HepG2 (cell line): ENCODE data around the gene TSHZ2. TPM values are rescaled to one million over a fixed set of nuclear protein-coding genes. Genes with fewer than 3 reads are reported as not detected.

Source experiments
- ATAC-seq: fragments of 200-7000 bp; cut with Tn5 transposase; 3 replicates; pipeline ENCODE4 v1.9.1; 2020; ENCODE audit warnings: mild to moderate bottlenecking, moderate library complexity
- BruUV-seq: library from RNA; stranded (reverse); fragments of 400-500 nt; replicated peaks from 2 replicates; lab custom pipeline; 2021; lab: Mats Ljungman, UMichigan
- CTCF ChIA-PET: fragments of 300-600 bp; formaldehyde crosslinking; extraction: SDS; loops from one replicate; lab custom pipeline; 2021; ENCODE audit warnings: low total read pairs, inconsistent platforms, low intra/inter-chr PET ratio; lab: Yijun Ruan, JAX
- POLR2A ChIA-PET: fragments of 350-600 bp; sonication (Branson Sonifier 250); formaldehyde crosslinking; loops from one replicate; lab custom pipeline; 2020; ENCODE audit warnings: antibody characterized with exemption, inconsistent platforms; lab: Yijun Ruan, JAX
- DNase-seq: peaks from one replicate; pipeline ENCODE4 v3.0.0-alpha.2; 2015; ENCODE audit warnings: low spot score
- FAIRE-seq: peaks from 3 replicates; lab custom pipeline; 2011; peaks lifted over from hg19 to GRCh38; lab: Jason Lieb, UNC
- H2AFZ ChIP-seq: one replicate; pipeline ENCODE4 v1.6.1; 2011; ENCODE audit warnings: low read length, inconsistent platforms
- H3K27ac ChIP-seq: fragments of 300-600 bp; 3 replicates; pipeline ENCODE4 v1.8.0; 2011; ENCODE audit warnings: mixed run types, mild to moderate bottlenecking, mixed read lengths, low read length, inconsistent platforms; ENCODE audit not compliant: insufficient read depth; ENCODE audit errors: extremely low read length
- H3K27me3 ChIP-seq, 2 experiments: fragments of 200-600 bp in 1 of 2; 2 replicates in 1 of 2; 3 replicates in 1 of 2; pipeline versions ENCODE4 v1.6.0 to v1.8.0; 2011; ENCODE audit warnings: low read length in 2 of 2, mild to moderate bottlenecking in 2 of 2, moderate library complexity in 2 of 2, inconsistent platforms in 1 of 2; ENCODE audit not compliant: insufficient read depth in 2 of 2, control insufficient read depth in 1 of 2
- H3K36me3 ChIP-seq, 2 experiments: fragments of 200-600 bp in 1 of 2; replicated peaks in 1 of 2; 2 replicates in 1 of 2; 3 replicates in 1 of 2; pipeline versions ENCODE4 v1.5.1 to v1.8.0; 2011; ENCODE audit warnings: low read length in 2 of 2, inconsistent platforms in 1 of 2; ENCODE audit not compliant: insufficient read depth in 2 of 2, control insufficient read depth in 1 of 2
- H3K4me1 ChIP-seq: 2 replicates; pipeline ENCODE4 v1.5.1; 2012; ENCODE audit warnings: low read length, inconsistent platforms; ENCODE audit not compliant: insufficient read depth
- H3K4me2 ChIP-seq: 2 replicates; pipeline ENCODE4 v1.6.0; 2011; ENCODE audit warnings: low read depth, low read length, inconsistent platforms
- H3K4me3 ChIP-seq, 3 experiments: fragments of 200-600 bp in 1 of 3; sonication (generic), shearing (Covaris generic) in 1 of 3; replicated peaks in 1 of 3; 2 replicates each; pipeline ENCODE4 v1.5.1; 2011 to 2016; ENCODE audit warnings: low read length in 3 of 3, inconsistent platforms in 2 of 3, low read depth in 2 of 3, mild to moderate bottlenecking in 2 of 3, control low read depth in 1 of 3, mixed read lengths in 1 of 3; ENCODE audit not compliant: insufficient read depth in 1 of 3
- H3K79me2 ChIP-seq: one replicate; pipeline ENCODE4 v1.6.1; 2011; ENCODE audit warnings: low read length, inconsistent platforms; ENCODE audit not compliant: insufficient read depth
- H3K9ac ChIP-seq: 2 replicates; pipeline ENCODE4 v1.6.0; 2011; ENCODE audit warnings: mild to moderate bottlenecking, low read depth, low read length, inconsistent platforms; ENCODE audit not compliant: insufficient read depth
- H3K9me3 ChIP-seq: 2 replicates; pipeline ENCODE4 v1.5.1; 2012; ENCODE audit warnings: mild to moderate bottlenecking, low read length
- H4K20me1 ChIP-seq: 2 replicates; pipeline ENCODE4 v1.6.0; 2011; ENCODE audit warnings: inconsistent platforms, mild to moderate bottlenecking, low read length, moderate library complexity; ENCODE audit not compliant: insufficient read depth
- ARHGAP35 ChIP-seq: sonication (generic); formaldehyde crosslinking; IDR thresholded peaks from 2 replicates; pipeline ENCODE4 v1.9.0; 2022; ENCODE audit warnings: mild to moderate bottlenecking, inconsistent platforms, moderate library complexity, missing genetic modification reagents, borderline replicate concordance
- POLR2AphosphoS5 ChIP-seq: IDR thresholded peaks from 2 replicates; pipeline ENCODE4 v1.6.1; 2012; ENCODE audit warnings: low read depth, low read length
- PRPF4 ChIP-seq: fragments of 200-400 bp; formaldehyde crosslinking; IDR thresholded peaks from 2 replicates; pipeline ENCODE4 v1.6.1; 2016; ENCODE audit warnings: low read length, low read depth; ENCODE audit not compliant: poor library complexity, severe bottlenecking
- RARG ChIP-seq: sonication (generic); formaldehyde crosslinking; IDR thresholded peaks from 2 replicates; pipeline ENCODE4 v1.4.0; 2020; ENCODE audit warnings: low read depth, mild to moderate bottlenecking, missing genetic modification reagents
- SOX13 ChIP-seq, 3 experiments: fragments of 450-650 bp in 1 of 3; sonication (generic) in 1 of 3; formaldehyde crosslinking in 1 of 3; IDR thresholded peaks in 2 of 3; conservative IDR thresholded peaks in 1 of 3; 2 replicates each; pipeline versions ENCODE4 v1.5.0 to v1.6.1; 2016 to 2020; ENCODE audit warnings: antibody characterized with exemption in 1 of 3, mild to moderate bottlenecking in 1 of 3, missing compliant biosample characterization in 1 of 3, missing genetic modification reagents in 1 of 3, moderate library complexity in 1 of 3
- SRSF9 ChIP-seq: fragments of 200-400 bp; formaldehyde crosslinking; IDR thresholded peaks from 2 replicates; pipeline ENCODE4 v1.6.1; 2018; ENCODE audit warnings: borderline replicate concordance, mild to moderate bottlenecking, low read depth, low read length; ENCODE audit not compliant: insufficient read depth, poor library complexity, severe bottlenecking
- TCF12 ChIP-seq, 2 experiments: fragments of 450-650 bp in 1 of 2; sonication (generic) in 1 of 2; formaldehyde crosslinking in 1 of 2; IDR thresholded peaks; 2 replicates each; pipeline versions ENCODE4 v1.6.1 to v1.8.0; 2017 to 2022; ENCODE audit warnings: antibody characterized with exemption in 1 of 2, mild to moderate bottlenecking in 1 of 2, missing genetic modification reagents in 1 of 2, moderate library complexity in 1 of 2
- ZNF607 ChIP-seq: sonication (generic); formaldehyde crosslinking; IDR thresholded peaks from 2 replicates; pipeline ENCODE4 v1.5.1; 2020; ENCODE audit warnings: missing genetic modification reagents, mild to moderate bottlenecking, borderline replicate concordance
- WGBS: methylation state at CpG from one replicate; pipeline ENCODE4 v1.1.6; 2017; ENCODE audit warnings: low lambda C conversion rate; 5-methylcytosine and 5-hydroxymethylcytosine counted together
- in situ Hi-C: cut with HindIII; loops from 2 replicates; pipeline ENCODE4 v1.10.0; 2017; ENCODE audit warnings: low pct_unique_long_range_greater_than_20kb; ENCODE audit not compliant: extremely low pct_ligation_motif_present
- intact Hi-C: fragments of 100-400 bp; cut with micrococcal nuclease; formaldehyde crosslinking; loops from one replicate; pipeline ENCODE4 v1.10.0; 2022; ENCODE audit not compliant: unreplicated experiment
- polyA plus RNA-seq, 8 experiments: library from polyadenylated mRNA; depleted of rRNA in 3 of 8; stranded (reverse) in 7 of 8; unstranded in 1 of 8; fragments of >200 nt; fragmentation: Illumina TruSeq in 4 of 8; extraction: Trizol in 4 of 8; gene quantifications; 2 replicates each; pipeline versions ENCODE4 v1.2.1 to v1.2.3, GENCODE V29; 2011 to 2016; ENCODE audit warnings: low read depth in 4 of 8, missing spikeins in 1 of 8, mixed read lengths in 1 of 8; ENCODE audit not compliant: insufficient read depth in 1 of 8
- total RNA-seq, 5 experiments: library from RNA; depleted of rRNA; stranded (reverse); fragments of >200 nt; fragmentation: Illumina TruSeq; extraction: Trizol; gene quantifications; 2 replicates each; pipeline ENCODE4 v1.2.3, GENCODE V29; 2016; ENCODE audit warnings: low read depth in 1 of 5
- TF ChIP-seq, protein P1 (sequence below): sonication (generic); formaldehyde crosslinking; IDR thresholded peaks from 2 replicates; pipeline ENCODE4 v1.4.0; 2020; ENCODE audit warnings: missing genetic modification reagents
- TF ChIP-seq, protein P2 (sequence below): sonication (generic); formaldehyde crosslinking; IDR thresholded peaks from 2 replicates; pipeline ENCODE4 v1.5.0; 2020; ENCODE audit warnings: mild to moderate bottlenecking, missing genetic modification reagents, moderate library complexity
- TF ChIP-seq, protein P3 (sequence below): IDR thresholded peaks from 2 replicates; pipeline ENCODE4 v1.6.1; 2016; ENCODE audit warnings: missing biosample characterization, missing genetic modification reagents, low read depth
- TF ChIP-seq, protein P4 (sequence below): sonication (generic); formaldehyde crosslinking; IDR thresholded peaks from 2 replicates; pipeline ENCODE4 v1.9.0; 2021; ENCODE audit warnings: missing genetic modification reagents, borderline replicate concordance

TSHZ2 gene
- total and polyA plus RNA-seq, 2 of the 13 experiments (the other 11 are each of a cell fraction or from before 2014, with no cell fraction given) = 0.01 TPM; not detected in 1

DNA sequence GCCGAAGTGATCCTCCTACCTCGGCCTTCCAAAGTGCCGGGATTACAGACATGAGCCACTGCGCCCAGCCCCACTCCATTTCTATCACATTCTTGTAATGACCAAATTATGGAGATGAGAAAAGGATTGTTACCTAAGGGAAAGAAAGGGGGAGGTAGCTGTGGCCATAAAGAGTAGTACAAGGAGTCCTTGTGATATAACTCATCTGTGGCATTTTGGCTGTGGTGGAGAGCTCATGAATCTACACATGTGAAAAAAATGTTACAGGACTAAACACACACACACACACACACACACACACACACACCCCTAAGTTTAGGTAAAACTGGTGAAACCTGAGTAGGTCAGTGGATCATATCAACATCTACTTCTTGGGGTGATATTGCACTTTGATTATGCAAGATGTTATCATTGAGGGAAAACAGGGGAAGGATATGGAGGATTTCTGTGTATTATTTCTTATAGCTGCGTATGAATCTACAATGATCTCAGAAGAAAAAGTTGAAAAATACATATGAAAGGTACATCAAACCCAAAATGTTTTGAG is 251.5 kb downstream of the TSHZ2 start (continued):
- TF ChIP-seq, protein P1, sequence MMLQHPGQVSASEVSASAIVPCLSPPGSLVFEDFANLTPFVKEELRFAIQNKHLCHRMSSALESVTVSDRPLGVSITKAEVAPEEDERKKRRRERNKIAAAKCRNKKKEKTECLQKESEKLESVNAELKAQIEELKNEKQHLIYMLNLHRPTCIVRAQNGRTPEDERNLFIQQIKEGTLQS (CRISPR knock-in tag) = no peak
- TF ChIP-seq, protein P2, sequence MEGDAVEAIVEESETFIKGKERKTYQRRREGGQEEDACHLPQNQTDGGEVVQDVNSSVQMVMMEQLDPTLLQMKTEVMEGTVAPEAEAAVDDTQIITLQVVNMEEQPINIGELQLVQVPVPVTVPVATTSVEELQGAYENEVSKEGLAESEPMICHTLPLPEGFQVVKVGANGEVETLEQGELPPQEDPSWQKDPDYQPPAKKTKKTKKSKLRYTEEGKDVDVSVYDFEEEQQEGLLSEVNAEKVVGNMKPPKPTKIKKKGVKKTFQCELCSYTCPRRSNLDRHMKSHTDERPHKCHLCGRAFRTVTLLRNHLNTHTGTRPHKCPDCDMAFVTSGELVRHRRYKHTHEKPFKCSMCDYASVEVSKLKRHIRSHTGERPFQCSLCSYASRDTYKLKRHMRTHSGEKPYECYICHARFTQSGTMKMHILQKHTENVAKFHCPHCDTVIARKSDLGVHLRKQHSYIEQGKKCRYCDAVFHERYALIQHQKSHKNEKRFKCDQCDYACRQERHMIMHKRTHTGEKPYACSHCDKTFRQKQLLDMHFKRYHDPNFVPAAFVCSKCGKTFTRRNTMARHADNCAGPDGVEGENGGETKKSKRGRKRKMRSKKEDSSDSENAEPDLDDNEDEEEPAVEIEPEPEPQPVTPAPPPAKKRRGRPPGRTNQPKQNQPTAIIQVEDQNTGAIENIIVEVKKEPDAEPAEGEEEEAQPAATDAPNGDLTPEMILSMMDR = no peak
- TF ChIP-seq, all 625 proteins: peak for 0

DNA sequence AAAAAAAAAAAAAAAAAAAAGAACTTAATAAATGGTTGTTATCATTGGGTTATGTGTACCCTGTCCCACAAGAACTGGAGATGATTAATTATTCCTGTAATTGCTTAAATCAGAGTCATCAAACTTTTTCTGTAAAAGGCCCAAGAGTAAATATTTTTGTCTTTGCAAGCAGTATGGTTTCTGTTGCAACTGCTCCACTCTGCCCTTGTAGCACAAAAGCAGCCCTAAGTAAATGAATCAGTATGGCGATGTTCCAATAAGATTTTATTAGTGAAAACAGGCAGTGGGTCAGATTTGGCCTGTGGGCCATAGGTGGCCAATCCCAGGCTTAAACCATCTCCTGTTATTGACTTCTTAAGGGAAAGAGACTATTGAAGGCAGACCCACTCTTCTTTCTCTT is 252.7 kb downstream of the TSHZ2 start:
- H3K4me2 ChIP-seq = no peak overlapping the region
- H3K36me3 ChIP-seq = no peaks in the 10 kb centered on the region
- ChIA-PET CTCF (no interaction called here), POLR2A (no interaction called here)
- no peak overlapping the region for H2AFZ ChIP-seq
- H3K27ac ChIP-seq = no peak overlapping the region
- WGBS = 38% methylated on average over 1 of the region's 1 CpG
- H3K27me3 ChIP-seq = peaks cover 0 to 4% of the 10 kb centered on the region in 2 experiments; a peak in 1 of 5 replicates
- no peak overlapping the region for H3K4me3 ChIP-seq
- no peak overlapping the region for H3K9ac ChIP-seq
- H3K79me2 ChIP-seq = no peaks in the 10 kb centered on the region
- no peaks in the 10 kb centered on the region for H3K9me3 ChIP-seq
- FAIRE-seq (no peak), ATAC-seq (no peak), DNase-seq (no peak)
- no TSS peak for BruUV-seq
- no peaks in the 10 kb centered on the region for H4K20me1 ChIP-seq
- in situ Hi-C loops (loop anchor here (25.0 kb wide), 1 partner anchor 312 kb away; no protein-coding TSS in a partner anchor), intact Hi-C loops (no loop called here)
- no peaks in the 10 kb centered on the region for H3K4me1 ChIP-seq
- TF ChIP-seq POLR2AphosphoS5 (no peak), SRSF9 (no peak), RARG (no peak), ZNF607 (no peak), PRPF4 (no peak), TCF12 (IDR thresholded peaks at IDR 0.05) (no peak), TCF12 (CRISPR knock-in tag; IDR thresholded peaks at IDR 0.05) (no peak), ARHGAP35 (CRISPR knock-in tag) (no peak), SOX13 (IDR thresholded peaks at IDR 0.05) (no peak), SOX13 (CRISPR knock-in tag; conservative IDR thresholded peaks at IDR 0.05 in 1 of 2, IDR thresholded peaks at IDR 0.05 in 1 of 2) (no peak)
- TF ChIP-seq, protein P3, sequence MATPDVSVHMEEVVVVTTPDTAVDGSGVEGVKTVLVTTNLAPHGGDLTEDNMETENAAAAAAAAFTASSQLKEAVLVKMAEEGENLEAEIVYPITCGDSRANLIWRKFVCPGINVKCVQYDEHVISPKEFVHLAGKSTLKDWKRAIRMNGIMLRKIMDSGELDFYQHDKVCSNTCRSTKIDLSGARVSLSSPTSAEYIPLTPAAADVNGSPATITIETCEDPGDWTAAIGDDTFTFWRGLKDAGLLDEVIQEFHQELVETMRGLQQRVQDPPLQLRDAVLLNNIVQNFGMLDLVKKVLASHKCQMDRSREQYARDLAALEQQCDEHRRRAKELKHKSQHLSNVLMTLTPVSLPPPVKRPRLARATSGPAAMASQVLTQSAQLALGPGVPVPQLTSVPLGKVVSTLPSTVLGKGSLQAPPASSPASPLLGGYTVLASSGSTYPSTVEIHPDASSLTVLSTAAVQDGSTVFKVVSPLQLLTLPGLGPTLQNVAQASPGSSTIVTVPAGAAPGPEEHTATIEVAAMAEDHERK (CRISPR knock-in tag) = no peak
- TF ChIP-seq, protein P4, sequence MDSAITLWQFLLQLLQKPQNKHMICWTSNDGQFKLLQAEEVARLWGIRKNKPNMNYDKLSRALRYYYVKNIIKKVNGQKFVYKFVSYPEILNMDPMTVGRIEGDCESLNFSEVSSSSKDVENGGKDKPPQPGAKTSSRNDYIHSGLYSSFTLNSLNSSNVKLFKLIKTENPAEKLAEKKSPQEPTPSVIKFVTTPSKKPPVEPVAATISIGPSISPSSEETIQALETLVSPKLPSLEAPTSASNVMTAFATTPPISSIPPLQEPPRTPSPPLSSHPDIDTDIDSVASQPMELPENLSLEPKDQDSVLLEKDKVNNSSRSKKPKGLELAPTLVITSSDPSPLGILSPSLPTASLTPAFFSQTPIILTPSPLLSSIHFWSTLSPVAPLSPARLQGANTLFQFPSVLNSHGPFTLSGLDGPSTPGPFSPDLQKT (CRISPR knock-in tag) = no peak
